GM12864 (cell line): ENCODE results near the gene EXOSC10.

Source experiments
- DNase-seq: peaks from one replicate; pipeline ENCODE4 v3.0.0-alpha.2; 2011; ENCODE audit warnings: low read depth
- H3K4me3 ChIP-seq: 2 replicates; pipeline ENCODE4 v1.5.1; 2011; ENCODE audit warnings: mild to moderate bottlenecking, low read depth, low read length, control low read depth
- TF ChIP-seq, protein P1 (sequence below): IDR thresholded peaks from 2 replicates; pipeline ENCODE4 v1.5.1; 2011; ENCODE audit warnings: low read depth, mild to moderate bottlenecking, moderate library complexity, low read length, control low read depth, inconsistent platforms; ENCODE audit errors: missing control alignments

The EXOSC10 gene

GRCh38 chr1:11031624-11032262, 67.9 kb downstream of the EXOSC10 start:
- no peak overlapping the region for H3K4me3 ChIP-seq
- TF ChIP-seq, protein P1, sequence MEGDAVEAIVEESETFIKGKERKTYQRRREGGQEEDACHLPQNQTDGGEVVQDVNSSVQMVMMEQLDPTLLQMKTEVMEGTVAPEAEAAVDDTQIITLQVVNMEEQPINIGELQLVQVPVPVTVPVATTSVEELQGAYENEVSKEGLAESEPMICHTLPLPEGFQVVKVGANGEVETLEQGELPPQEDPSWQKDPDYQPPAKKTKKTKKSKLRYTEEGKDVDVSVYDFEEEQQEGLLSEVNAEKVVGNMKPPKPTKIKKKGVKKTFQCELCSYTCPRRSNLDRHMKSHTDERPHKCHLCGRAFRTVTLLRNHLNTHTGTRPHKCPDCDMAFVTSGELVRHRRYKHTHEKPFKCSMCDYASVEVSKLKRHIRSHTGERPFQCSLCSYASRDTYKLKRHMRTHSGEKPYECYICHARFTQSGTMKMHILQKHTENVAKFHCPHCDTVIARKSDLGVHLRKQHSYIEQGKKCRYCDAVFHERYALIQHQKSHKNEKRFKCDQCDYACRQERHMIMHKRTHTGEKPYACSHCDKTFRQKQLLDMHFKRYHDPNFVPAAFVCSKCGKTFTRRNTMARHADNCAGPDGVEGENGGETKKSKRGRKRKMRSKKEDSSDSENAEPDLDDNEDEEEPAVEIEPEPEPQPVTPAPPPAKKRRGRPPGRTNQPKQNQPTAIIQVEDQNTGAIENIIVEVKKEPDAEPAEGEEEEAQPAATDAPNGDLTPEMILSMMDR, result no peak
- DNase-seq, result no peak

DNA sequence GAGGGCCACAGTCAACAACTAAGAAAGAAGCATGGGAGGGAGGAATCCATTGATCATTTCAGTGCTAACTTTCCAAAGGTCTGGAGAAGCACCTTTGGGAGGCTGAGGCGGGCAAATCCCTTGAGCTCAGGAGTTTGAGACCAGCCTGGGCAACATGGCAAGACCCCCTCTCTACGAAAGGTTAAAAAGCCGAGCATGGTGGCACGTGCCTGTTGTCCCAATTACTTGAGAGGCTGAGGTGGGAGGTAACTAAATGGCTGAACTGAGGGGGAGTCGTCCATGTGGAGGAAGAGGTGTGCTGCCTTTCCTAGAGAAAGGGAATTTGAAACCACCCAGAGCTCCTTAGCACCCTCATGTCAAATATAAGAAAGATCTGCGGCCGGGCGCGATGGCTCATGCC, 68.8 kb downstream of the EXOSC10 start:
- H3K4me3 ChIP-seq, result no peak overlapping the region
- no peak for DNase-seq
- TF ChIP-seq, protein P1, result no peak

GRCh38 chr1:11028018-11028417, 71.7 kb downstream of the EXOSC10 start:
- TF ChIP-seq, protein P1, result no peak
- no peak overlapping the region for H3K4me3 ChIP-seq
- no peak for DNase-seq

DNA sequence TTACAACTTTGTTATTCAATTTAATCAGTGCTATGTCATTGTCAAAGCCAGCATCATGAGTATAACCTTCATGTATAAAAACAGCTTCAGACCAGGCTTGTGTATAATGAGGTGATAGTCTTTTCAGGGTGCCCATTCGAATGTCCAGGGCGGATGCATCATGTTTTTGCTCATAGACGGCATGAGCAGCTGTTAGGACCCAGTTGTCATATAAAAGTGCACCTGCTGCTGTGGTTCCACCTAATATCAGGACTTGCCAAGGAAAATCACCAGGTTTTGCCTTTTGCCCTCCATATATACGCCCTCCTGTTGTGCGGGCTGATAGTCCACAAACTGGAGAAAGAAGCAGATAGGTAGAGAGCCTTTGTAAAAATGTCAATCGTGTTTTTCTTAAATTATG, 72.4 kb downstream of the EXOSC10 start:
- TF ChIP-seq, protein P1, result no peak
- H3K4me3 ChIP-seq, result no peak overlapping the region
- DNase-seq, result no peak

- TF ChIP-seq, protein P1, result no peak
- no peak for DNase-seq
- no peak overlapping the region for H3K4me3 ChIP-seq
Observed at GRCh38 chr1:11026903-11027302, 72.8 kb downstream of the EXOSC10 start.

- no peak overlapping the region for H3K4me3 ChIP-seq
- no peak for DNase-seq
- TF ChIP-seq, protein P1, result no peak
Observed at GRCh38 chr1:11026052-11026451, 73.6 kb downstream of the EXOSC10 start.

DNA sequence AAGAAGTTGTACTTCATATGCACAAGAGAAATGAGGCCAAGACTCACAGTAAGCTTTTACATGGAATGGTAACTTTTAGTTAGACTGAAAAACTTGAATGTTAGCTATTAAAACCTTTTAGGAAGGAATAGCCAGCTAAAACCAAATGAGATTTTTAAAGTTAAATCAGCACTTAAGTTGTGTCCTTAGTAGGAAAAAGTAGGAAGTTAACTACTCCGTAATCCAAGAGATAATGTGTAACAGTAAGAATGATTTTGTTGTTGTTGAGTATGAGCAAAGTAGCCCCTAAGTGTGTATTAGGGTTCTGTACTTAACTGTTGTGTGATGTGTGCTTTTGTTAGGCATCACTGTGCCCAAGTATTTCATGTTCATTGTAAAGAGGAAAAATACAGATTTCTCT, 74.1 kb downstream of the EXOSC10 start:
- no peak for DNase-seq
- TF ChIP-seq, protein P1, result no peak

More for the DNA sequence above, 74.1 kb downstream of the EXOSC10 start:
- no peak overlapping the region for H3K4me3 ChIP-seq
